Measurements from ENCODE around the gene HTD2.

Gene HTD2

DNA sequence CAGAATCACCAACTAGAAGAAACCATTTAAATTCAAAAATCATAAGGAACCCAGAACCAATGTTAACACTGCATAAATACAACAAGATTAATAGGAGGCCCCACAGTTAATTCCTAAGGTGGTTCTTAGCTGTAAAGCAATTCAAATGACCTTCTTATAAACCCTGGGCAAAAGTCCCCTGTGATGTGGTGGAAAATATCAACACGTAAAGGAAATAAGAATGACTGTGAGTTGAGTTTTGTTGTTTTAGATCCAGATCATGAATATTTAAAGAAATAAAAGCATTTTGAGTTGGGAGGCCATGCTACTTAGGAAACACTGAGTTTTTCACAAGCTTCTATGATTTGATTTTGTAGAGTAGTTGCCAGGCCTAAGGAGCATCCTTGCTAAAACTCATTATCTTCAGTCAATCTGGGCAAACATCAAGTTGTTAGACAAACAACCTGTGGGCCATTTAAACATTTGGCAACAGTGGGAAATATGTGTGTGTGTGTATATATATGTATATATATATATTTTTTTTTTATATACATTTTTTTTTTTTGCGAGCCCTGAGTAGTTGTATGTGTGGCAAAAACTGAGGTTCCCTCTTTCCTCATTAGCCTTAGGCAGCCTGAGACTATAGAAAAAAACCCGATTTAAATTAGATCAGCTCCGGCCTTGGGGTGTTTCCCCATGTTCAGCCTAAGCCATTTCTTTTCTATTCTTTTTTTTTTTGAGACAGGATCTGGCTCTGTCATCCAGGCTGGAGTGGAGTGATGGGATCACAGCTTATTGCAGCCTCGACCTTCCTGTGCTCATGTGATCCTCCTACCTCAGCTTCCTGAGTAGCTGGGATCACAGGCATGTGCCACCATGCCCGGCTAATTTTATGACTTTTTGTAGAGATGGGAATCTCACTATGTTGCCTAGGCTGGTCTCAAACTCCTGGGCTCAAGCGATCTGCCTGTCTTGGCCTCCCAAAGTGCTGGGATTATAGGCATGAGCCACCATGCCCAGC lies 18.4 kb downstream of the HTD2 start:
- TF ChIP-seq, protein P1, sequence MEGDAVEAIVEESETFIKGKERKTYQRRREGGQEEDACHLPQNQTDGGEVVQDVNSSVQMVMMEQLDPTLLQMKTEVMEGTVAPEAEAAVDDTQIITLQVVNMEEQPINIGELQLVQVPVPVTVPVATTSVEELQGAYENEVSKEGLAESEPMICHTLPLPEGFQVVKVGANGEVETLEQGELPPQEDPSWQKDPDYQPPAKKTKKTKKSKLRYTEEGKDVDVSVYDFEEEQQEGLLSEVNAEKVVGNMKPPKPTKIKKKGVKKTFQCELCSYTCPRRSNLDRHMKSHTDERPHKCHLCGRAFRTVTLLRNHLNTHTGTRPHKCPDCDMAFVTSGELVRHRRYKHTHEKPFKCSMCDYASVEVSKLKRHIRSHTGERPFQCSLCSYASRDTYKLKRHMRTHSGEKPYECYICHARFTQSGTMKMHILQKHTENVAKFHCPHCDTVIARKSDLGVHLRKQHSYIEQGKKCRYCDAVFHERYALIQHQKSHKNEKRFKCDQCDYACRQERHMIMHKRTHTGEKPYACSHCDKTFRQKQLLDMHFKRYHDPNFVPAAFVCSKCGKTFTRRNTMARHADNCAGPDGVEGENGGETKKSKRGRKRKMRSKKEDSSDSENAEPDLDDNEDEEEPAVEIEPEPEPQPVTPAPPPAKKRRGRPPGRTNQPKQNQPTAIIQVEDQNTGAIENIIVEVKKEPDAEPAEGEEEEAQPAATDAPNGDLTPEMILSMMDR (IDR thresholded peaks at IDR 0.05; ENCODE audit: low read depth, low read length): no peak

DNA sequence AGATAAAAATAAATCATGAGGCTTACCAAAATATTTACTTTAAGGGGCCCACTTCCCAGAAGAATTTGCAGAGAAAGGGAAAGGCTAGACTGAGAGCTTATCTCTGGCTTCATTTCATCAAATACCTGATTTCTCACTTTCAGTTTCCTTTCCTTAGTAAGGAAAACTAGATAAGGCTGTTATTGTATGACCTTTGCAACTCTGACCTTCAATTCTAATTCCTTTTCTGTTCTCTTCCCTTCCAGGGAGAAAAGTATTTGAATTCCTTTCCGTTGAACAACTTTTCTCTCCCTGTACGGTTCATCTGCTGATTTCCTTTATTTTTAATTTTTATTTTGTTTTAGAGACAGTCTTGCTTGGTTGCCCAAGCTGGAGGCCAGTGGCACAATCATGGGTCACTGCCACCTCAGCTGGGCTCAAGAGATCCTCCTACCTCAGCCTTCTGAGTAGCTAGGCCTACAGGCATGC lies 19.2 kb downstream of the HTD2 start:
- TF ChIP-seq, protein P1 (IDR thresholded peaks at IDR 0.05; ENCODE audit: low read depth, low read length): no peak
- H3K4me3 ChIP-seq (replicated peaks in 1 of 2; ENCODE audit: low read depth in 2 of 2, low read length in 2 of 2): no peak overlapping the region
- DNase-seq (ENCODE audit: low read depth in 2 of 2): no peak

More for the DNA sequence above, 18.4 kb downstream of the HTD2 start:
- peak in 1 of 2 donors; percentile 28 for DNase-seq (ENCODE audit: low read depth in 2 of 2)
- H3K4me3 ChIP-seq (replicated peaks in 1 of 2; ENCODE audit: low read depth in 2 of 2, low read length in 2 of 2): no peak overlapping the region

DNA sequence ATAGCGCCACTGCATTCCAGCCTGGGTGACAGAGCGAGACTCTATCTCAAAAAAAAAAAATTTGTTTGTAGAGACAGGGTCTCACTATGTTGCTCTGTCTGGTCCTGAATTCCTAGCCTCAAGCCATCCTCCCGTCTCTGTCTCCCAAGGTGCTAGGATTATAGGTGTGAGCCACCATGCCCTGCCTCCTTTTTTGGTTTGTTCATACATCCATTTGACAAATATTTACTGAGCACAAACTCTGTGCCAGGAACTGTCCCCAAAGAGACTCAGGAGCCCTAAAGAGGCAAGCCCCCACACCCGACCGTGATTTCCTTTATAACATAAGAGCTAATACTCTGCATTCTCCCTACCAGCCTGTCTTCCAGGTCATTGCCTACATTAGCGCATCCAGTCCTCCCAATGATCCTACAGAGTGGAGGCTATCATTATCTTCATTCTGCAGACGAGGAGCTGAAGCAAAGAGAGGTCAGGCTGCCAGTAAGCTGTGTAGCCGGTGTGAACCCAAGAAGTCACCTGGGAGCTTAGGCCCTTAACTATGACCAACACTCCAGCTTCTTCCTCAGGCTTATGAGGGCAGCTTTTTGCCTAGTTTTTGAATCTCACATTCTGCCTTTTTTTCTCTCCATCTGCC lies 20.1 kb downstream of the HTD2 start:
- DNase-seq (ENCODE audit: low read depth in 2 of 2): no peak
- TF ChIP-seq, protein P1 (IDR thresholded peaks at IDR 0.05; ENCODE audit: low read depth, low read length): no peak
- no peak overlapping the region for H3K4me3 ChIP-seq (replicated peaks in 1 of 2; ENCODE audit: low read depth in 2 of 2, low read length in 2 of 2)

DNA sequence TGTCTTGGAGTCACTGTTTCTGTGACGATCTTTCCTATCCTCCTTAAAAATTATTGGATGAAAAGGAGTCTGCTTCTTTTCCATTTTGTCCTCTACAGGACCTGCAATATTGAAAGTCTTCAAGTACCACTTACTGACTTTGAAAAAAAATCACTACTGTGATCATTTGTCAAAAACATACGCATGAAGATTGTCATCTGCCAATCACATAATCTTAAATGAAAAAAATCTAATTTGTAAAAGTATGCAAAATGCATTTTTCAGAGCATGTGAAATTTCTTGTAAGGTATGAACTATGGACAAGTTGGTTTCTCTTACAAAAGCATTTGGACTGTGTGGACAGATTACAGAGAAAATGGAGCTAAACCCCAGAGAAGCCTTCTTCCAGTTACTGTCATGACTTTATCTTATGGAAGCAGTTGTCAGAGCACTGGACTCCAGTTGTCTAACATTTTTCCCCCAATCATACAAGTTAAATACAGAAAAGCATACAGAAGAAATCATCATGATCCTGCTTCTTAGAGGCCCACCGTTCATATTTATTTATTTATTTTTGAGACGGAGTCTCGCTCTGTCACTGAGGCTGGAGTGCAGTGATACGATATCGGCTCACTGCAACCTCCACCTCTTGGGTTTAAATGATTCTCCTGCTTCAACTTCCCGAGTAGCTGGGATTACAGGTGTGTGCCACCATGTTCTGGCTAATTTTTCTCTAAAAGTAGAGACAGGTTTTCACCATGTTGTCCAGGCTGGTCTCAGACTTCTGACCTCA lies 23.0 kb downstream of the HTD2 start:
- DNase-seq (ENCODE audit: low read depth in 2 of 2): no peak
- no peak overlapping the region for H3K4me3 ChIP-seq (replicated peaks in 1 of 2; ENCODE audit: low read depth in 2 of 2, low read length in 2 of 2)
- TF ChIP-seq, protein P1 (IDR thresholded peaks at IDR 0.05; ENCODE audit: low read depth, low read length): no peak

DNA sequence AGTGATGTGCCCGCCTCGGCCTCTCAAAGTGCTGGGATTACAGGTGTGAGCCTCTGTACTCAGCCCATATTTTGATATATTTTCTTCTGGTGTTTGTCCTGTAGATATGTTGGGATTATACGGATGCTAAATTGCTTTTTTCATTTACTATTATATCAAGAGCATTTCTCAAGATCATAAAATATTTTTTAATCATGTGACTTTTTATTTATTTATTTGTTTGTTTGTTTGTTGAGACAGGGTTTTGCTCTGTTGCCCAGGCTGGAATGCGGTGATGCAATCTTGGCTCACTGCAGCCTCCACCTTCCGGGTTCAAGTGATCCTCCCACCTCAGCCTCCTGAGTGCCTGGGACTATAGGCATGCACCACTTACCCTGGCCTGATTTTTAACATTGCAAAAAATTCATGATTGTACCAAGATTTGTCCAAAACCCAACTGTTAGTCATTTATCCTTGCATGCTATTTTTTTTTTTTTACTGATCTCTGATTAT lies 23.6 kb downstream of the HTD2 start:
- DNase-seq (ENCODE audit: low read depth in 2 of 2): no peak
- no peak overlapping the region for H3K4me3 ChIP-seq (replicated peaks in 1 of 2; ENCODE audit: low read depth in 2 of 2, low read length in 2 of 2)
- TF ChIP-seq, protein P1 (IDR thresholded peaks at IDR 0.05; ENCODE audit: low read depth, low read length): no peak

DNA sequence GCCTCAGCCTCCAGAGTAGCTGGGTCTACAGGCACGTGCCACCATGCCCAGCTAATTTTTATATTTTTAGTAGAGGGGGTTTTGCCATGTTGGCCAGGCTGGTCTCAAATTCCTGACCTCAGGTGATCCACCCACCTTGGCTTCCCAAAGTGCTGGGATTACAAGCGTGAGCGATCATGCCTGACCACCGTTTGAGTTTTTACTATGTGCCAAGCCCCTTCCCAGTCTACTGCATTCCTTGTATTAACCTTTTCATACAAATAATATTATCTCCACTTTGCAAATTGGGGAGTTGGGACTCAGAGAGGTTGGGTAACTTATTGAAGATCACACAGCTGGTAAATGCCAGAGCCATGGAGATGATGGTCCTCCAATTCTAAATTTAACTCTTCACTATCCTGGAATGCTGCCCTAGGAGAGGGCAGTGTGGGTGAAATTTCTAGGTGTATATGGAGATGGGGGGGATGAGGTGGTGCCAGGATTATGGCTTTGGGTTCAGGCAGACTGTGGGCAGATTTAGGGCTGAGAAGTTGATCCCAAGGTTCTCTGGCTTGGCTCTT lies 25.4 kb downstream of the HTD2 start:
- DNase-seq (ENCODE audit: low read depth in 2 of 2): no peak
- TF ChIP-seq, protein P1 (IDR thresholded peaks at IDR 0.05; ENCODE audit: low read depth, low read length): no peak

More for the DNA sequence above, 25.4 kb downstream of the HTD2 start:
- H3K4me3 ChIP-seq (replicated peaks in 1 of 2; ENCODE audit: low read depth in 2 of 2, low read length in 2 of 2): no peak overlapping the region

Measured in cardiac fibroblast (primary cell).